HTERT RPE-1 (cell line): ENCODE data around the gene TRAPPC3.

ENCODE experiments used
- in situ Hi-C: fragments of 300-500 bp; cut with MboI; formaldehyde crosslinking; loops from 4 replicates; pipeline ENCODE4 v1.14.3; 2020; ENCODE audit warnings: low sequenced_read_pairs

Gene TRAPPC3

DNA sequence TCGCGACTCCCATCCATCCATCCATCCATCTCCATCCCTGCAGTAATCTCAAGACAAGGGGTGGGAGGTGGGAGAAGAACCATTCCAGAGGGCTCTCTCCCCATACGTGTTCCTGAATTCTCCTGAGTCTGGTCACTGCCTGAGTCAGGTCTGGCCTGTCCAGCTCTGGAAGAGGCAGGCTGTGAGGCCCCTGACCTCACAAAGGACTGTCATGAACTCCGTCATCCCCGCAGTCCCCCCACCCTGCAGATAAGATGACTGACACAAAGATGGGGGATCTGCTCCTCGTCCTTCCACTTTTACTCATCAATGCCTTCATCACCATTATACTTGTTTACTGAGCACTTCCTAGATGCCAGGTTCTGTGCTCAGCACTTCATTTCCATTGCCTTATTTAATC, 5.0 kb upstream of the TRAPPC3 start:
- in situ Hi-C loops, result no loop called here

DNA sequence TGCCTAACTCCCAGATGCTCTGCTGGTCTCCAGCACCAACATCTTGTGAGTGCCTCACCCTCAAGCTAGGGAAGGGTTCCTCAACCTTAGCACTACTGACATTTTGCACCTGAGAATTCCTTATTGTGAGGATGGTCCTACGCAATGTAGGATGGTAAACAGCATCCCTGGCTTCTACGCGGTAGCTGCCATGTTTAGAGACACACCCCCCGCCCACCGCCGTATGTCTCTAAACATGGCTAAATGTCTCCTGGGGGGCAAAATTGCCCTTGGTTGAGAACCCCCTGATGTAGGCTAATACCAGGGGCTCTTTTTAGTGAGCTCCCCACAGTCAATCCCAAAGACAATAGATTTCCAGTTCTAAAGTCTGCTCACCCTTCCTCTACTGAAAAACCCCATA, 4.2 kb upstream of the TRAPPC3 start:
- in situ Hi-C loops, result no loop called here

DNA sequence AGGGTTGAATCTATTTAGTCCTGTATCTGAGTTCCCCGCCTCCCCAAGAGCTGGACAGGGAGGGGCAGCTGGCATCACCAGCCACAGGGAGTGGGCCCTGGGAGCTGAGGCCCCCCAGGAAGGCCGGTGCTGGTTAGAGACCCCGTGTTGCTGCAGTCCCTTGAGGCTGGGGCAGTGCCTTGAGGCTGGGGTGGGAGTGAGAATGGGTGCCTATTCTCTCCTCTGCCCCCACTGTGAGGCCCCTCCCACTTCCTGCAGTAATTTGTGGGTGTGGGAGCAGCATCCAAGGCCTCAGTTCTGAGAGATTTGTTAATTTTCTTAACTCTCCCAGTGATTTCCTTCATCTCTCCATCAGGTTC, 2.5 kb upstream of the TRAPPC3 start:
- in situ Hi-C loops, result no loop called here

DNA sequence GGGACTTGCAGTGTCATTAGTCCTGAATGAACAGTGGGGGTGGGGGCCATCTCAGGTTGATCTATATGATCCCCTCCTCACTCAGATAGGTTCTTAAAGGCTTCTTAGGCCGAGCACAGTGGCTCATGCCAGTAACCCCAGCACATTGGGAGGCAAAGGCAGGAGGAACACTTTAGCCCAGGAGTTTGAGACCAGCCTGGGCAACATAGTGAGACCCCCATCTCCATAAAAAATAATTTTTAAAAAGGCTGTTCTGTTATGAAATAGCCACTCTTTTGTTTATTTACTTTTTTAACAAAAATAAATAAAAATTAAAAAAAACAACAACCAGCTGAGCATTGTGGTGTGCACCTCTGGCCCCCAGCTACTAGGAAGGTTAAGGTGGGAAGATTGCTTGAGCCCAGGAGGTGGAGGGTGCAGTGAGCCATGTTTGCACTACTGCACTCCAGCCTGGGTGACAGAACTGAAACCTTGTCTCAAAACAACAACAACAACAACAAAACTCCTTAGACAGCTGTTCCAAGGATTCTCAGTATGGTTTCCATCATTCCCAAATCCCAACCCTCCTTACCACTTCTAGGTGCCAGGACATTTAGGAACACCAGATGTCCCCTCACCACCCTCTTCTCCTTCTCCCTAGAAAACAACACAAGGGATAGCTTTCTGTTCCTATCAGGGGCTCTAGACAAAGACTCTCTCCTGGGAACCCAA, 2.0 kb upstream of the TRAPPC3 start:
- in situ Hi-C loops, result no loop called here

DNA sequence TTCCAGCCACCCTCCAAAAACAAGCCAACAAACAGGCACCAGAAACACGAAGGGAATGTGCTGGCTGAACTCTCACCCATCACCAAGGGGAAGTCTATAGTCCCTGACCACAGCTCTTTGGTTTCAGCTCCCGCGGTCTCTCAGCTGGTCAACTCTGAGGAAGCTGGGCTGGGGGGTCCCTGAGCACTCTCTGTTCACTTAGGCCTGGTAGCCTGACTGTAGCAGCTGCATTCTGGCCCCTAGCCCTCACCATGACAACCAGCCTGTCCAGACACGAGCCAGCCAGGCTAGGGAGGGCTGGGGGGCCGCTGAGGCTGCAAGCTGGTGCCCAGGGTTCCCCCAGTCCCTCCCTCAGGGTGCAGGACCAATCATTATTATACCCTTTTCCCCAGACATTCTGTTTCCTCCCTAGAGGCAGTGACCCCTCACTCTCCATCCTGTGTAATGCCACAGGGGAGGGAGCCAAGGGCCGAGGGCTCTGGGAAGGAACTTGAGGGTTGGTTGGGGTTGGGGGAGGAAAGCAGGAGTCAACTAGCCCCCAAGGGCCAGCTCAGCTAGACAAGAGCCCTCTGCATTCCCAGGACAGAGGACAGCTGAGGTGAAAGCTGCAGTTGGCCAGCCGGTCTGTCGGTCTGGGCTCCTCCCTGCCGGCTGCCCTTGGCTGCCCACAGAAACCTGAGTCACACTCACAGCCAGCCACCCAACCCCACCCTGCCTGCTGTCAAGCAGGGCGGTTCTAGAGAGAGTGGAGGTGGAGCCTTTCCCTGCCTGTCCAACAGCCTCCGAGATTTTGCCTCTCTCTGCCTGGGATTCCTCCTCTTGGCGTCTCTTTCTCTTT, 1.2 kb upstream of the TRAPPC3 start:
- in situ Hi-C loops, result no loop called here

DNA sequence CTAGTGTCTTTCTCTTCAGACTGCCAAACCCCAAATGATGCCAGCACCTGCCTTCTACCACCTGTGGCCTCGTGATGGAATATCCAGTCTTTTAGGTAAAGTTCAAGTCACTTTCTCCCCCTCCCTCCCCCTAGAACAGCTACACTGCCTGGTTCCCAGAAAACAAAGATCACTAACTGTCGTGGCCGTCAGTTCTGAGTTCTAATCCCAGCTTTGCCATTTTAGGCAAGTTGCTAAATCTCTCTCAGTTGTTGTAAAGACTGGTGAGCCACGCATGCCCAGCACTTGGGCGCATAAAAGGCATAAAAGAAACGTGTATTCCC, 648 bp upstream of the TRAPPC3 start:
- in situ Hi-C loops, result no loop called here

DNA sequence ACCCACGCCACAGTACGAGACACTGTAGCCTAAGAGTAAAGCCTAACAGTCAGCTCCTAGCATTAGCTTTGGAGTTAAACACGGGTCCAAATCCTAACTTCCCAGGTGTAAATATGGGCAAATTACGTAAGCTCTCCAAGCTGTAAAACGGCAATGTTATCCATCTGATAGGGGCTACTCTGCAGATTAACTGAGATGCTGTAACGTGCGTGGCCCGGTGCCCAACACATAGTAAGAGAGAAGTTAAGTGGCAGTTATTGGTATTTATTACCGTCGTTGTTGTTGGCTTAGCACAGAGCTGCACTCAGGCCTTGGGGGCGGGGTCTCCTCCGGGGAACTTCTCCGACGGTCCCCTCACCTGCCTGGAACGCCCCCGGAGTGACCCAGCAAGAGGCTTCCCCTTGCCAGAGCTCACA, 457 bp downstream of the TRAPPC3 start:
- in situ Hi-C loops, result no loop called here

DNA sequence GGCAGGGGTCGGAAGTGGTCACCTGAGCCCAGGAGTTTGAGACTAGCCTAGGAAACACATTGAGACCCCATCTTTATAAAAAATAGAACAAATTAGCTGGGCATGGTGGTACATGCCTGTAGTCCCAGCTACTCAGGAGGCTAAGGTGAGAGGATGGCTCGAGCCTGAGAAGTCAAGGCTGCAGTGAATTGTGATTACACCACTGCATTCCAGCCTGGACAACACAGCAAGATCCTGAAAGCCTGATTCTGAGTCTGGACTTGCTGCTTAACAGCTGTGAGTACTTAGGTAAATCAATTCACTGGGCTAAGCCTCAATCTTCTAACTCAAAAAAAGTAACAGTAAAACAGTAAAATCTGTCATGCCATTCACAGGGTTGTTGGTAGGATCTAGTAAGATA, 4.9 kb downstream of the TRAPPC3 start:
- in situ Hi-C loops, result no loop called here

DNA sequence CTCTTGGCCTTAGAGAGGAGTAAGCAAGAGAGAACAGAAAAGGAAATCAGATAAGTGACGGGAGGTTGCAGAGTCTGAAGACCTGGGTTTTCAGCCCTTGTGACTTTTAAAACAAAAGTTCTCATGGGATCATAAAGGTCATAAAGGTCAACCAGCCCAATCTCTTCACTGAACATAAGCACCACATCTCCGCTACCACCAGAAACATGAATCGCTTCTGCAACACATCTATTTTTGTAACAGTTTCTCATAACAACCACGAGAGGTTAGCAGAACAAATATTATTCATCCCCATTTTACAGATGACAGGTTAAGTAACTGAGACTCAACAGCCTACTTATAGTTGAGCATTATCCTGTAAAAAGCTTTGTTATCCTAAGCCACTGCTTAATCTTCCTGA, 5.9 kb downstream of the TRAPPC3 start:
- in situ Hi-C loops, result no loop called here

DNA sequence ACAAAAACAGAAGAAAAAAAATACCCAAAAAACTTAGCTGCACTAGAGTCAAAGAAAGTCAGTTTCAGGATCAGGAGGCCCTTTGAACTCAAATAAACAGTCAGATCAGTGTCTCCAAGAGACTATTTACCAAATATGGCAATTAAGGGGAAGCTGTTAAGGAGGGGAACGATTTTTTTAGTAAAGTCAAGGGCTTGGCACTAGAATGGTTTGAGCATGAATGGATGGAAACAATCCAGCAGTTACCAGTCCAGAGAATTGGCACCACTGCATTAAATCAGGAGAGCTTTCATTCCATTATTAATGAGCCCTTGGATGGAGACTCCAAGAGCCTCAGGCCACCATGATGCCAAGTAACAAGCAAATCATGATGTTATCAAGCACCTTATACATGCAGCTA, 7.2 kb downstream of the TRAPPC3 start:
- in situ Hi-C loops, result no loop called here

DNA sequence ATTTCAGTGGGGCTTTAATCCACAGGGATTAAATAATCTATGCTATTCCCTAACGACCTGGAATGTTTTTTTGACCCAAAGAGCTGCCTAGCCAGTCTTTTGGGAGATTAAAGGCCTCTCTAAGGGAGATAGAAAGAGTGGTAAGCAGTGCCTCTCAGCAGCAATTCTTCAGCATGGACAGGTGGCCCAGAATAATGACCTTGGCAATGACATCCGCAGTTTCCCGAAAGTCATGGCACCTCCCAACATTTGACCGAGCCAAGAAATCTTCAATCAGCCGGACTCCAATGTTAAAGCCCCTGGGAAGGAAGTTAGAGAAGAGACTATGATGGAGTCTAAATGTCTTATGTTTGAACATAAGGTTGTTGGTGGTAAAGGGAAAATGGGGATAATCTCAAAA, 9.8 kb downstream of the TRAPPC3 start:
- in situ Hi-C loops, result no loop called here

DNA sequence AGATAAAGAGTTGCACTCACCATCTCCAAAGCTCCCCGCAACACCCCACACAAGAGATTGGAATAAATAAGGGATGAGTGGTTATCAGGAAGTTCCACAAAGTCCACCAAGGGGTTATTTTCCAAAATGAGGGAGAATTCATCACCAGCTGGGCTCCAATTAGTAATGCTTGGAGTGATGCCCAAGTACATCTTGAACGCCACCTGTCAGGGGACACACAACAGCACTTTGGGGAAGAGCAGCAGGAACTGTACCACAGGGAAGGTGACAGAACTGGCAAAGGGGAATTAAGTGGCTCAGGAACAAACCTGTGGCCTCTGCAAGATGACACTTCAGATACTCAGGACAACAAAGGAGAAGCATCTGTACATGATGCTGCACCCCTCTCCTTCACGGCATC, 11.5 kb downstream of the TRAPPC3 start:
- in situ Hi-C loops, result no loop called here

DNA sequence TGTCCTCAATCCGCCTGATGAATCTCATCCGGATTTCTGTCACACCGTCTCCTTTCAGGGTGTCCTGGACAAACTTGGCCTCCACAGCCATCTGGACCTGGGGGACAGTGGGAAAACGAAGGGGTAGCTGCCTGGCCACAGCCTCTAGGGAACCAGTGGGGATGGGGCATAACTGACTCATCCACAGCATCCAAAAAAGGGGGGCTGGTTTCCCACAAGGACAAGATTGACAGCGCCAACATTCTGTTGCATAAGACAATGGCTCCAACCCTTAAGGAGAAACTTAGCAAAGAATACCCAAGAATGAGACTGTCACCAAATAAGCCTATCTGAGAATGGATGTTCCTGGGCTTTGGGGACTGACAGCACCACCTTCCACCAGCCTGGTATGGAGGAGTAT, 12.1 kb downstream of the TRAPPC3 start:
- in situ Hi-C loops, result no loop called here

DNA sequence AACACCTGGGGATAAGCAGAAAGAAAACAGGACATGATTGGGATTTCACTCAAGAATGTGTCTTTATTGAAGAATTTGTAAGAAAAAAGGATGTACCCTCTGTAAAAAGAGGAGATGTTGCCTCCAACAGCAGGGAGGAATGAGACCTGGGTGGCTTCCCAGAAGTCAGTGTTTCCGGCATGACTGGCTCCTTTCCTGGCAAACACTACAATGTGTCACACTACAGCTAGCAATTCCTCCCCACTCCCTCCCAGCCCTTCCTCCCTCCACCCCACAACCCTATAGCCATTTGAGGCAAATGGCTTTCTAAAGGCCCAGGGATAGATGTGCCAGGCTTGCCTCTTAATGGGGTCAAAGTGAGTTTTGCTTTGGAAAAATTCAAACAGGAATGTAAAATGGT, 12.8 kb downstream of the TRAPPC3 start:
- in situ Hi-C loops, result no loop called here

DNA sequence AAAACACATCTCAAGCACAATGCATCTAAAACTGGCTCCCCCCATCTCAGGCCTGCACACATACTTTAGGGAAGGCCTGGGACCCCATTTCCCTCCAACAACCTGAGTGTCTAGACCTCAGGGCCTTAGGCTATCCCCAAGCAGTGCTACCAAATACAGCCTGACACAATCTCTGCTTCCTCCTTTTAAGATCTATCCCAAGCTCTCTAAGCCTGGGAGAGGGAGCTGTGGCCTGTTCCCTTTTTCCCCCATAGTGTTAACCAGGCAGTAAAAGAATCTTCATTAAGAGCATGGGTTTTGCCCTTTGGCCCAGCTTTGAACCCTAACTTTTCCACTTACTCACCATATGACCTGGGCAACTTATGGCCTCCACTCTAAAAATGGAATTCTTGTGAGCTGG, 13.5 kb downstream of the TRAPPC3 start:
- in situ Hi-C loops, result no loop called here

DNA sequence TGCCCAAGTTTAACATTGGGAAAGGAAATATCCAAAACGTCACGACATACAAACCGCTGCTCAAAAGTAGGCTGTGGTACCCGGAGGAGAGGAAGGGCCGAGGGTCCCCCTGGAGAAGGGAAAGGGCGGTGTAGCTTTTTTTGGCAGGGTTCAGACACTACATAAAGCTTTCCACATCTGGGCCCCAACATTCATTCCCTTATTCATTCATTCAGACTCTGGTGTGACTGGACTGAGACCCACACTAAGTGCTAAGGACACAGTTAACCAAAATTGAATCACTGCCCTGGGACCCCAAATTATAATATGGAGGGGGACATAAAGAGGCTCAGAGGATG, 14.0 kb downstream of the TRAPPC3 start:
- in situ Hi-C loops, result no loop called here

DNA sequence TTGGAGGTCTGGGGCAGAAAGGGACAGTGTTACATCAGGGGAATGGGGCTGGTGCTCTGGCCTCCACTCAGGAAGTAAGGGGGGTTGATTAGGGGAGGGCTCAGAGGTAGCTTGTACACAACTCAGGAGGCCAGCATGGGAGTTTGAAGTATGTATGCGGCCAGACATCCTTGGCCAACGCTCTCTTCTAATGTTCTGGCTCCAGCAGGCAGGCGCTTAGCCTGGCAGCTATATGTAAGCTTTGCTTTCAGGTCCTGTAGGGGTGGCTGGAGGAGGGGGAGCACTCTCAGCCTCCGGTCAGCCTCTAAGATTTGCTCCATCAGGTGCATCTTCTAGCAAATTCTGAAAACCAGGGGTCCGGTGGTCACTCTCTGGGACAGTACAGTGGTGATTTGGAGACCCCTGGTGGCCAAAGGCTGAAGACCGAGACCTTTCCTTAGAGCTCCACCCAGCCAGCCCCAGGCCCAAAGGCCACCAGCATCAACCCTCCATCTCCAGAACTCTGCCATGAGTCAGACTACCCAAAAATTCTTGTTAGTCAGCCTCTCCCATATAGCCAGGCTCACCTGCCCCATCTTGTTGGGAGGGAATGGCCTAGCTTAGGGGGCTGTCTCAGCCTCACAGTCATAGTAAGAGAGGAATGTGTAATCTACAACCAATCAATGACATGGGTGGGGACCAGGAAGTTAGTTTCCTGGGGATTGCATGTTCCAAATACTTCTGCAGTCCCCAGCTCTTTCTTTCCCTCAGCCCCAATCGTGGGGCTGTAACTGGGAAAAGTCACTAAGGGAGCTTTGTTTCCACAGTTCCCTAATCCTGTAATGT, 14.6 kb downstream of the TRAPPC3 start:
- in situ Hi-C loops, result no loop called here

DNA sequence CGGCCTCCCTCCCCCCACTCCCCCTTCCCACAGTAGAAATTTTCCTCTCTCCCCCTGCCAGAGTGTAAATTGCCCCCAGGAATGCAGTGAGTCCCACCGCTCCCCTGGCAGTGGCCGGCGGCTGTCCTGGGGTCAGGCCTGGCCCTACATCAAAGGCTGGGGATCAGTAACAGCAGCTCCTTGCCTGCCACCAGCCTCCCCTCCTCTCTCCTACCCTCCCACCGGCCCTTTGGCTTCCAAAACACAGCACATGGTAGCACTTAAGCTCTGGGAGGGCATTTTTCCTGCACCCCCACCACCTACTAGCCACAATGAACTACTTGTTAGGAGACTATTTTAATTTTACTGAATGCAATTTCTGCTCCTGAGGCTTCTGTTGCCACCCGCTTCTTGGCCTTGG, 15.3 kb downstream of the TRAPPC3 start:
- in situ Hi-C loops, result no loop called here

DNA sequence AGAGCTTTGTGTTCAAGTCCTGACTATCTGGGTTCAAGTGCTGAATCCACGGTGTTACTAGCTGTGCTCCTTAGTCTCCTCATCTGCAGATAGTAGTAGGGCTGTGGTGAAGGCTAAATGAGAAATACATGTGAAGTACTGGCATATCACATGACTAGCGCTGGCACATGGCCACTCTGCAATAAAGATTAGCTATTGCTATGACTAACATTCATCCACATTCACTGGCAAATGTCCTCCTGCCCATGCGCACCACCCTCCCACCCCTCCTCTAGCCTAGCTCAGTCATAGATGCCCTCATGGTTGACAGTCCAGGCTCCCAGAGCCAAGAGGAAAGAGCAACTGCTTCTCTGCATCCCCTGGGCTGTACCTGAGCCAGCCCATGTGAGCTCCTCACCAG, 15.8 kb downstream of the TRAPPC3 start:
- in situ Hi-C loops, result no loop called here

DNA sequence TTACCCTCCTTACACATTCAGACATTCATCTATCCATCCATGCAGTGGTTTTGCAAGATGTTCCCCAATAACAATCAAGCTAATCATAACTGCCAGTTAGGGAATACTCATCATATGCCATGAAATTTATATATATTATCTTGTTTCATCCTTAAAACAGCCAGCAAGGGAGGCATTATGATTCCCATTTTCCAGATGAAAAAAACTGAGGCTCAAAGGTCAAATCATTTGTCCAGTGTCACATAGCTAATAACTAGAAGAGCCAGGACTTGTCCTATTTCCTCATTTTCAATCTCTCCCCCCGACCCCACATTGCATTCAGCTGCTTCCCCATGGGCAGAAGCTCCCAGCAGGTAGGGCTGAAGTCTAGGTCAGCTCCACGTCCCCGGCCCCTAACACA, 17.3 kb downstream of the TRAPPC3 start:
- in situ Hi-C loops, result no loop called here

DNA sequence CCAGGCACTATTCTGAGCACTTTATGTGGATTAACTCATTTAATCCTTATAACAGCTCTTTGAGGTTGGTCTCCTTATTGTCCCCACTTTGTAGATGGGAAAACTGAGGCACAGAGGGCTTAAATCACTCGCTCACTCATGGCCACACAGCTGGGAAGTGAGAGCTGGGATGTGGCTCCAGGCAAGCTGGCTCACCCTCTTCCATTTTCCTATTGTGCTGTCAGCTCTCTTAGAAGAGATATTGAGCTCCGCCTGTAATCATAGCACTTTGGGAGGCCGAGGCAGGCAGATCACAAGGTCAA, 20.4 kb downstream of the TRAPPC3 start:
- in situ Hi-C loops, result no loop called here
